ENCODE measurements around the gene PKN2. TPM values are rescaled to one million over a fixed set of nuclear protein-coding genes. Genes with fewer than 3 reads are reported as not detected.

Gene PKN2
- total RNA-seq, 1 donor = 74.3 TPM

DNA sequence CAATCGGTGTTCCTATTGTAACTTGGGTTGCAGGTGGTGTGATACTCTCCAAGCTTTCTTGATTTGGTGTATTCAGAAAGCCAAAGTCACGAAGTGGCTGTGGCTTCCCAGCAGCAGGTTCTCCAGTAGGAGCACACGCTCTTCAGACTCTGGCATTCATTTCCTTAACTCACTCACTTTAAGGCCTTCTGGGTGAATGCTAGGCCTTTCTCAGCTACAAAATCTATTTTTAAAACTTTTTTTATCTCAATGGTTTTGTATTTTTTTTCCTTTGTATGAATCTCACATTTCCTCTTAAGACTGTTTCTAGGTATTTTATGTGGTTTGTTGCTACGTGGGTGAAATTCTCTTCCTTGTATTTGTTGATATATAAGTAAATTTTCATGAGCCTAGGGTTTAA lies 22.9 kb upstream of the PKN2 start:
- Histone ChIP-seq H3K4me3 (ENCODE audit: low read length) (no peak overlapping the region), H3K9me3 (ENCODE audit: low read depth, low read length) (no peaks in the 10 kb centered on the region), H3K4me1 (ENCODE audit: insufficient read depth, low read length) (peaks cover 3% of the 10 kb centered on the region), H3K27me3 (ENCODE audit: insufficient read depth, low read length) (no peaks in the 10 kb centered on the region)

DNA sequence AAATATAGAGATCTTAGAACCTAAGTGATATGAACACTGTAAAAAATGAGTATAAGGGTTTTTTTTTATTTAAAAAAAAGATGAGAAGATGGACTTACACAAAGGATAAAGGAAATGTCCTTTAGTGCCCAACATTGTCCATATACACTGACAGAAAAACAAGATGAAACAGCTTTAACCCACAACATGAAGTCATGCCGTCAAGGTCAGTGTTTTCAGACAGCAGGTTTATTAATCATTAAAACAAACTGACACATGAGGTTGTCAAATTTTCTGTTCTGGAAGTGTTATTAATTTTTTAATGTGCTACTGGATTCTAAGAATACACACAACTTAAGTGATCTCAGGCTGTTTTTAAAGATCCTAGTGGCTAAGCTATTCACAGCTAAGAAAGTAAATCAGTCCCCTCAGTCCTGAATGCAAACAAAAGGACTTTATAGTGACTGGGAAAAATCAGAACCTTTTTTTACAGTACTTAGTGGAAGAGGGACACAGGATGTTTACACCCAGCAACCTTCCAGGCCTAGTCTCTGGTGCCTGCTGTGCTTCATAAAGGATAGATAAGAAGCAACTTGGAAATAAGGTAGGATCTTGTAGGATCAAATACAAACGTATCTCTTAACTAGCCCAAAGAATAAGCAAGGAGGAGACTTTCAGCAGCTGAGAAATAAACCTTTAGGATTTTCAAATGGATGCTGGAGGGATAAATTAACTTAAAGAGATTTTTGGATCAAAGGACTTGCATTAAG lies 21.9 kb upstream of the PKN2 start:
- Histone ChIP-seq H3K27me3 (ENCODE audit: insufficient read depth, low read length) (no peaks in the 10 kb centered on the region), H3K9me3 (ENCODE audit: low read depth, low read length) (no peaks in the 10 kb centered on the region)

DNA sequence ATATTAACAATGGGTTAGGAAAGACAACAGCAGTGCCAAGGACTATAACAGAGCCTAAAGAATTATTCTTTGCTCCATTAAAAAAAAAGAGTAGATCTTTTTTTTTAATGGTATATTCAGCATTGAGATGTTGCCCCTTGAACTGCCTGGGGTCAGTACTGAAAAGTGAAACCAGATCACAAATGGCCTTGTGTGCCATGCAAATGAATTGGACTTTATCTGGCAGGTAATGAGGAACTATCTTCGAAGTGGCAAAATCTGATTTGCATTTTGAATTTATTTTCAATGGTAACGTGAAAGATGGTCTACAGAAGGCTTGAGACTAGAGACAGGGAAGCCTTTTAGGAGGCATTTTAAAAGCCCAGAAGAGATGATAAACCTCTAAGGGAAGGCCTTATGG lies 21.4 kb upstream of the PKN2 start:
- H3K9me3 ChIP-seq (ENCODE audit: low read depth, low read length) = no peaks in the 10 kb centered on the region
- peaks cover 3% of the 10 kb centered on the region for H3K4me1 ChIP-seq (ENCODE audit: insufficient read depth, low read length)
- no peak overlapping the region for H3K4me3 ChIP-seq (ENCODE audit: low read length)
- peaks cover 3% of the 10 kb centered on the region for H3K27me3 ChIP-seq (ENCODE audit: insufficient read depth, low read length)

More for the DNA sequence above, 21.9 kb upstream of the PKN2 start:
- no peak overlapping the region for H3K4me3 ChIP-seq (ENCODE audit: low read length)
- H3K4me1 ChIP-seq (ENCODE audit: insufficient read depth, low read length) = peaks cover 3% of the 10 kb centered on the region

DNA sequence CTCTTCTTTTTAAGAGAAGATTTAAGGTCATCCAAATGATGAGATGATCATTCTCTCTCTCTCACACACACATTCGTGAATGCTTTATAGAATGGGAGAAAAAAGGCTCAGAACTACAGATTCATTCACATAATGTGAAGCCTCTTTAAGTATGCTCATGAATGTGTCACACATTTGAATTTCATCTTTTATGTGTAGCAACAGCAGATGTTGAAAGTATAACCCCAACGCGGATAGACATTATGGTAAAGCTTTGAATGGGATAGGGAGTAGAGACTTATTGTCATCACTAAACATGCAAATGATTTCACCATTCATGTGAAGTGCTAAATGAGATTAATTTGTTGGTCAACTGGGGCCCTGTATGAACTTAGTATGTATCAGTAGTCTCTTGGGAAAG lies 15.7 kb upstream of the PKN2 start:
- Histone ChIP-seq H3K27me3 (ENCODE audit: insufficient read depth, low read length) (peaks cover 4% of the 10 kb centered on the region), H3K4me3 (ENCODE audit: low read length) (no peak overlapping the region), H3K9me3 (ENCODE audit: low read depth, low read length) (no peaks in the 10 kb centered on the region), H3K4me1 (ENCODE audit: insufficient read depth, low read length) (no peaks in the 10 kb centered on the region)

DNA sequence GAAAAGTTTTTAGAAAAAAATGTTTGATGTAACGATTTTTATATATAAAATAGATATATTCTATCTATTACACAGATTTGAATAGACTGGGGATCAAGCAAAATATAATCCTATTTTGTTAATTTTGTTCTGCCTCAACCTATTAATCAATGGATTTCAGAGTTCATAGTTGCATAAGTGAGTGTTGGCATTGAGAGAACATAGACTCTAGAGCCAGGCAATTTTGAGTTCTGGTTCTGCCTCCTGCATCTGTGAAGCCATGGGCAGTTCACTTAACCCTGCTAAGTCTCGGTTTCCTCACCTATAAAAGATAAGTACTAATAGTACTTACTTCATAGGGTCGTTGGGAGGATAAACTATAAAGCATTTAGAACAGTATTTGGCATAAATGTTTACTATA lies 13.6 kb upstream of the PKN2 start:
- H3K4me3 ChIP-seq (ENCODE audit: low read length) = no peak overlapping the region
- H3K4me1 ChIP-seq (ENCODE audit: insufficient read depth, low read length) = no peaks in the 10 kb centered on the region
- peaks cover 4% of the 10 kb centered on the region for H3K27me3 ChIP-seq (ENCODE audit: insufficient read depth, low read length)
- H3K9me3 ChIP-seq (ENCODE audit: low read depth, low read length) = no peaks in the 10 kb centered on the region

DNA sequence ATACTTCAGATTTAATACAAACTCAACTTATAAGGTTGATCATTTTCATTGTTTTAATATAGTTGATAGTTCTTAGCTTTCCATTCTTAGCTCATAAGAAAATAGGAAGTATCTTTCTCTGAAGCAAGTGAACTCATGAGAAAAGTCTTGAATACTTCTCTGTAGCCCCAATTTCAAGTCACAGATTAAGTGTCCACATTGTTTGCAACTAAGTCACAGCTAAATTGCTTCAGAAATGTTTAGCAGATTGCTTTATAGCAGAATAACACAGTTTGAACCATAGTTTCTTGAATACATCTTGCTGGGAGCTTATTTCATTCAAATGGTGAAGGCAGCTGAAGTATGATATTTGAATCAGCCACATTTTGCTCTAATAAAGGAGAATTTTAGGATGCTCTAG lies 10.6 kb upstream of the PKN2 start:
- H3K9me3 ChIP-seq (ENCODE audit: low read depth, low read length) = no peaks in the 10 kb centered on the region
- no peak overlapping the region for H3K4me3 ChIP-seq (ENCODE audit: low read length)
- H3K4me1 ChIP-seq (ENCODE audit: insufficient read depth, low read length) = no peaks in the 10 kb centered on the region
- no peaks in the 10 kb centered on the region for H3K27me3 ChIP-seq (ENCODE audit: insufficient read depth, low read length)

DNA sequence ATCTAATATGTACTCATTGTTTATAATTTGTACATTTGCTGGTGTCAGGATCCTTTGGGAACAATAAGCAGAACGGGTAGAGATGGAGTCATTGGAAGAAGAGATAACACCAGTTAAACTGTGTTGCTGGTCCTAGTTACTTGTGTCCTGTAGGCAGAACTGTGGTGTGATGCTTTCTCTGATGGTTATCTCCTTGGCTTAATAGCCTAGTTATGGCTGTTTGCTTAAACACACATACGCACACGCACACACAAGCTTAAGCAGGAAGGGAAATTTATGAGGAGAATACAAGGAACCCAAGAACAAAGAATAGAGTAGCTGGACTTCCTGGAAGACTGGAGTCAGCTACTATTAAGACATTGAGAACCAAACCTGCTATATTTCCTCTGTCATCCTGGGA lies 5.7 kb upstream of the PKN2 start:
- Histone ChIP-seq H3K4me1 (ENCODE audit: insufficient read depth, low read length) (peaks cover 11% of the 10 kb centered on the region), H3K9me3 (ENCODE audit: low read depth, low read length) (no peaks in the 10 kb centered on the region)

DNA sequence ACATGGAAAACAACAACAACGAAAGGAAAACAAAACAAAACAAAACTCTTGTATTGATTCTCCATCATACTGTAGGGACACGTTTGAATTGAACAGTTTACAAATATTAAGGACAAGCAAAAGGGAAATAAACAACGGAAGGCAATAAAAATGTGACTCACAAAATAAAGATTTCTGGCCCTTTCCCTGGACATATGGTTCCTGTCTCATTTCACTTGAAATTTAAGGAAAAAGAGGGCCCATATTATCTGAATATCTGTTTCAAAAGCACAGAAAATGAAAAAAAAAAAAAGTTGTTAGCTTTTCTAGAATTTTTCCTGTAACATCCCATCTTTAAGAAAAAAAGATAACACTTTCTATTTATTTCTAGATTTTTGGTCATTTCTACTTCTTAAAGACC lies 3.6 kb upstream of the PKN2 start:
- Histone ChIP-seq H3K4me3 (ENCODE audit: low read length) (no peak overlapping the region), H3K4me1 (ENCODE audit: insufficient read depth, low read length) (peaks cover 11% of the 10 kb centered on the region)

More for the DNA sequence above, 5.7 kb upstream of the PKN2 start:
- no peaks in the 10 kb centered on the region for H3K27me3 ChIP-seq (ENCODE audit: insufficient read depth, low read length)
- no peak overlapping the region for H3K4me3 ChIP-seq (ENCODE audit: low read length)

DNA sequence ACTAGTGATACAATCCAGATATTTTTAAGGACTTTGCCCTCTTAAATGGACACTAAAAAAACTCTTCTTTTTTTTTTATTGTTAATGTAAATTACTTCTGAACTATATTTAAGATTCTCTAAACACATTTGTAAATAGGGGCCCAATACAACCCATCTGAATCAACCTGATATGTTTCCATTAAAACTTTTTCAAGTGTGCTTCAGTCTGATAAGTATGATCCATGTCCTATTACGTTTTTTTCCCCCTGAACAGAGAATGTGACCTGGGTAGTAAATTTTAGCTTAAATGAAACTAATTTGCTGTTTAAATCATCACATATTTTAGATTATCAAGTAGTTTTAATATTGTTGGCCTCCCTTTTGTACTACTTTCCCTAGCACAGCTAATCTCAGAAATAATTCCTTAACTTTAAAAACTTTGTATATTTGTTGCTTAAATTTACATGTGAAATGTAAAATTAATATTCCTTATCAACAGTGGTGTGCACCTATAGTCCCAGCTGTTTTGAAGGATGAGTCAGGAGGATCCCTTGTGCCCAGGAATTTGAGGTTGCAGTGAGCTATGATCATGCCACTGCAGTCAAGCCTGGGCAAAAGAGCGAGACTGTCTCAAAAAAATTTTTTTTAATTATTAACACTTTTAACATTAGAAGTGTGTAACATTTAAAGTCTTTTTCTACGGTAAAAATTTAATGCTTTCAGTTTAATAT lies 3.0 kb upstream of the PKN2 start:
- Histone ChIP-seq H3K4me3 (ENCODE audit: low read length) (no peak overlapping the region), H3K9me3 (ENCODE audit: low read depth, low read length) (no peaks in the 10 kb centered on the region), H3K4me1 (ENCODE audit: insufficient read depth, low read length) (peaks cover 11% of the 10 kb centered on the region), H3K27me3 (ENCODE audit: insufficient read depth, low read length) (no peaks in the 10 kb centered on the region)

More for the DNA sequence above, 3.6 kb upstream of the PKN2 start:
- Histone ChIP-seq H3K9me3 (ENCODE audit: low read depth, low read length) (no peaks in the 10 kb centered on the region), H3K27me3 (ENCODE audit: insufficient read depth, low read length) (no peaks in the 10 kb centered on the region)

DNA sequence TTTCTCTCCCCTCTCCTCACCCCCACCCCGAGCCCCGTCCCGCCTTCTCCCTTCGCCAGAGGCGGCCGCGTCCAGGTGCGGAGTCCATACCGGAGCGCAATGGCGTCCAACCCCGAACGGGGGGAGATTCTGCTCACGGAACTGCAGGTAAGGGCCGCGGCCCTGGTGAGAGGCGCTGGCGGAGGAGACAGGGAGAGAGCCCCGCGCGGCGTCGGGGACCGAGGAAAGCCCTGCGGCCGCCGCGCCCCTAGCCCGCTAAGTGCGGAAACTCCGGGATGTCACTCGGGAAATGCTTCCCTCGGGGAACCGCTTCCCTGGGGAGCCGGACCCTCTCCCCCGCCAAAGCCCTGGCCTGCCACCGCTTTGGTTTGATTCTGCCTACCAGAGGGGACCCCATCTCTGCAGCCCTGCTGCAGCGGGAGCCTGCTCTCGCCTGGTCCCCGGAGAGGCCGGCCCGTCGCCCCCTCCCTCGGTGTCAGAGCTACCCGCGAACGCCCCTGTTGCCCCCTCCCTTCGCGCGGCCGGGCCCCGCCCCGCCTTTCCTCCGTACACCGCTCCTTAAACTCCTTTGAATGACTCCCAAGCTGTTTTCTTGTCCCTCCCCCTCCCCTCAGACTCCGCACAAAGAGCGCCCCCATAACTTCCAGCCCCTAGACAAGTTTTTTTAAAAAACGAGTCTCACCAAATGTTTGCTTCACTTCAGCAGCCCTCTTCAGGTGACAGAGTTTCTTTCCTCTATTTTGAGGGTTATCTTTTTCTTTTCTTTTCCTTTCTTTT lies 597 bp downstream of the PKN2 start:
- H3K4me1 ChIP-seq (ENCODE audit: insufficient read depth, low read length) = peaks cover 11% of the 10 kb centered on the region
- H3K4me3 ChIP-seq (ENCODE audit: low read length) = peak overlapping the region; percentile 86
- H3K9me3 ChIP-seq (ENCODE audit: low read depth, low read length) = no peaks in the 10 kb centered on the region
- H3K27me3 ChIP-seq (ENCODE audit: insufficient read depth, low read length) = no peaks in the 10 kb centered on the region

DNA sequence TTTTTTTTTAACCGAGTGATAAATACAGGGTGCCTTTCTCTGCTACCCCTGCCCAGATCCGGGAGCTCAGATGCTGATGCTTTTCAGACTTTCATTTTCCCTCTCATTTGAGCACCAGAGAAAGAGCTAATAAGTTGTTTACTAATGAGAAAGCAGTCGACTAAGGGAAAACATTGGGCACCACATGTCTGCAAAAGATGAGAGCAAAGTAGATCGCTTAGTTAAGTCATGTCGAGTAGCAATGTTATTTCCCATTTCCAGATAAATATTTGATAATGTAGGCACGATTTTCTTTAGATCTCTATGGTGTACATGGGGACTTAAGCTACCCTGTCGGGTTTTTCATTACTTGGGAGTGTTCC lies 1.2 kb downstream of the PKN2 start:
- Histone ChIP-seq H3K4me3 (ENCODE audit: low read length) (peak overlapping the region; percentile 86), H3K4me1 (ENCODE audit: insufficient read depth, low read length) (peaks cover 11% of the 10 kb centered on the region), H3K9me3 (ENCODE audit: low read depth, low read length) (no peaks in the 10 kb centered on the region), H3K27me3 (ENCODE audit: insufficient read depth, low read length) (no peaks in the 10 kb centered on the region)

DNA sequence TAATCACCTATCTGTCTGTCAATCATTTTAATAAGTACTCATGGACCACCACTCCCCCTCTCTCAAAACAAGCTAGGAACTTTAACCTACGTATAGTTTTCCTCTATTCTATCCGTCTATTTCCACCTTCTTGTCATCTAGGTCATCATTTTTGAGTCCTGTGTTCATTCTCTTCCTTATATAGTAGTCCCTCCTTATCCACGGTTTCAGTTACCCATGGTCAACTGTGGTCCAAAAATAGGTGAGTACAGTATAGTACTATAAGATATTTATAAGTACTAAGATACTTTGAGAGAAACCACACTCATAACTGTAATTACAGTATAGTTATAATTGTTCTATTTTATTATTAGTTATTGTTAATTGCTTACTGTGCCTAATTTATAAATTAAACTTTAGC lies 7.5 kb downstream of the PKN2 start:
- Histone ChIP-seq H3K4me1 (ENCODE audit: insufficient read depth, low read length) (no peaks in the 10 kb centered on the region), H3K4me3 (ENCODE audit: low read length) (no peak overlapping the region)

DNA sequence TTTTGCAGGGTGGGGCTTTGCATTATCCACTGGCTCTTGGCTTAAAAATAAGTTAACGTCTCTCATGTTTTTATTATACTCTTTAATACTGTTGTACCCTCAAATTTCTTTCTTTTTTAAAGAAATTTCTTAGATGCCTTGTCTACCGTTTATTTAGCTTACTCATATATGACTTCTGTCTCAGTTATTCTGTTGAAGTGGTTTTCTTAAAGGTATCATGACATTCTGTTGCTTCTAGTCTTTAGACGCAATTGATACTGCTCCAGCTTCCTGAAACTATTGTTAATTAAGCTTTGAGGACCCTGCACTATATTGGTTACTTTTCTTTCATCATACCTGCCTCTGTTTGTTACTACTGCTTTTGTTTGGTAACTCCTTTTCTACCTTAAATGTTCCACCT lies 11.7 kb downstream of the PKN2 start:
- Histone ChIP-seq H3K4me1 (ENCODE audit: insufficient read depth, low read length) (peaks cover 23% of the 10 kb centered on the region), H3K9me3 (ENCODE audit: low read depth, low read length) (no peaks in the 10 kb centered on the region), H3K4me3 (ENCODE audit: low read length) (no peak overlapping the region), H3K27me3 (ENCODE audit: insufficient read depth, low read length) (no peaks in the 10 kb centered on the region)

More for the DNA sequence above, 7.5 kb downstream of the PKN2 start:
- Histone ChIP-seq H3K9me3 (ENCODE audit: low read depth, low read length) (no peaks in the 10 kb centered on the region), H3K27me3 (ENCODE audit: insufficient read depth, low read length) (no peaks in the 10 kb centered on the region)

DNA sequence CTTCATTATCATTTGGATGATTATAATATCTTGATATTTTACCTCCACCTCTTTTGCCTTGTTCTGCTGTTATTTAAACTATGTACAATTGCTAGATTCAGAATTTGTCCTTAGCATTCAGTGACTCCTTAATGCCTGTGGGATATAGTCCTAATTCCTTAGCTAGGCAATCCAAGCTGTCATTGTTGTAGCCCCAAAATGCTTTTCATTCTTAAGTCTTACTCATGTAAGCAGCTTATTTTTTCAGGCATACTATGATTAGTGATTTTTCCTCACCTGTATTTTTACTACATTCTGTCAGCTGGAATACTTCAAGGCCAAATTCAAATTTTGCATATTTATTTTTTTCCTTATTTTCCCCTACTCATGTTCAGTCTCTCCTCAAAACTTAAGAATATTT lies 13.4 kb downstream of the PKN2 start:
- H3K27me3 ChIP-seq (ENCODE audit: insufficient read depth, low read length) = no peaks in the 10 kb centered on the region
- peaks cover 34% of the 10 kb centered on the region for H3K4me1 ChIP-seq (ENCODE audit: insufficient read depth, low read length)
- H3K4me3 ChIP-seq (ENCODE audit: low read length) = no peak overlapping the region
- H3K9me3 ChIP-seq (ENCODE audit: low read depth, low read length) = no peaks in the 10 kb centered on the region

DNA sequence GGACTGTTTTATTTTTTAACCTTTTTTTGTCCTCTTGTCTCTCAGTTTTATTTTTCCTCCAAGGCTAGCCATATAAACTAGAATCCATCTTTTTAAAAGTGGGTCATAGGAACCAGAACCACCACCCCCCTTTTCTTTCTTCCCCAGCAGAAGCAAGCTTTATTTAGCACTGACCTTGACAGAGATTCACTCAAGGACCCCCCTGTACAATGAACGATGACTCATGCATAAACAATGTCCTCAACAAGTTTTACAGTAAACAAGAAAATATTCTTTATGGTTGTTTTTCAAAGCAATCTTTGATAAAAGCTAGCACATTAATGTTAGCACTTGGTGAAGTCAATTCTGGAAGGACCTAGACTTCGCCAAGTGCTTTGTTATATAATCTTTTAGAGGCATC lies 14.1 kb downstream of the PKN2 start:
- H3K9me3 ChIP-seq (ENCODE audit: low read depth, low read length) = no peaks in the 10 kb centered on the region
- no peak overlapping the region for H3K4me3 ChIP-seq (ENCODE audit: low read length)
- H3K4me1 ChIP-seq (ENCODE audit: insufficient read depth, low read length) = peaks cover 37% of the 10 kb centered on the region
- no peaks in the 10 kb centered on the region for H3K27me3 ChIP-seq (ENCODE audit: insufficient read depth, low read length)

Measured in mononuclear cell (primary cell).